ENCODE measurements around the gene CDK14.

GRCh38 chr7:91239171-91239604, 643.1 kb downstream of the CDK14 start:
- no peak for TF ChIP-seq SIN3A (IDR thresholded peaks at IDR 0.05; ENCODE audit: borderline replicate concordance, insufficient read depth, low read length)
- TF ChIP-seq POLR2AphosphoS5 (IDR thresholded peaks at IDR 0.05; ENCODE audit: low read depth, low read length) = no peak
- TF ChIP-seq, protein P1, sequence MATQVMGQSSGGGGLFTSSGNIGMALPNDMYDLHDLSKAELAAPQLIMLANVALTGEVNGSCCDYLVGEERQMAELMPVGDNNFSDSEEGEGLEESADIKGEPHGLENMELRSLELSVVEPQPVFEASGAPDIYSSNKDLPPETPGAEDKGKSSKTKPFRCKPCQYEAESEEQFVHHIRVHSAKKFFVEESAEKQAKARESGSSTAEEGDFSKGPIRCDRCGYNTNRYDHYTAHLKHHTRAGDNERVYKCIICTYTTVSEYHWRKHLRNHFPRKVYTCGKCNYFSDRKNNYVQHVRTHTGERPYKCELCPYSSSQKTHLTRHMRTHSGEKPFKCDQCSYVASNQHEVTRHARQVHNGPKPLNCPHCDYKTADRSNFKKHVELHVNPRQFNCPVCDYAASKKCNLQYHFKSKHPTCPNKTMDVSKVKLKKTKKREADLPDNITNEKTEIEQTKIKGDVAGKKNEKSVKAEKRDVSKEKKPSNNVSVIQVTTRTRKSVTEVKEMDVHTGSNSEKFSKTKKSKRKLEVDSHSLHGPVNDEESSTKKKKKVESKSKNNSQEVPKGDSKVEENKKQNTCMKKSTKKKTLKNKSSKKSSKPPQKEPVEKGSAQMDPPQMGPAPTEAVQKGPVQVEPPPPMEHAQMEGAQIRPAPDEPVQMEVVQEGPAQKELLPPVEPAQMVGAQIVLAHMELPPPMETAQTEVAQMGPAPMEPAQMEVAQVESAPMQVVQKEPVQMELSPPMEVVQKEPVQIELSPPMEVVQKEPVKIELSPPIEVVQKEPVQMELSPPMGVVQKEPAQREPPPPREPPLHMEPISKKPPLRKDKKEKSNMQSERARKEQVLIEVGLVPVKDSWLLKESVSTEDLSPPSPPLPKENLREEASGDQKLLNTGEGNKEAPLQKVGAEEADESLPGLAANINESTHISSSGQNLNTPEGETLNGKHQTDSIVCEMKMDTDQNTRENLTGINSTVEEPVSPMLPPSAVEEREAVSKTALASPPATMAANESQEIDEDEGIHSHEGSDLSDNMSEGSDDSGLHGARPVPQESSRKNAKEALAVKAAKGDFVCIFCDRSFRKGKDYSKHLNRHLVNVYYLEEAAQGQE (IDR thresholded peaks at IDR 0.05; ENCODE audit: insufficient read depth in 1 of 2, low read depth in 2 of 2, low read length in 2 of 2) = no peak
- no peak for TF ChIP-seq TAF1 (IDR thresholded peaks at IDR 0.05; ENCODE audit: borderline replicate concordance, insufficient read depth, low read length)

All from PFSK-1 (cell line).